ENCODE results near the gene RILPL2. TPM values are rescaled to one million over a fixed set of nuclear protein-coding genes. Genes with fewer than 3 reads are reported as not detected.

The RILPL2 gene
- total and polyA plus RNA-seq, 2 of the 13 experiments (the other 11 are each of a cell fraction or from before 2014, with no cell fraction given): 2.7 to 8.1 TPM

DNA sequence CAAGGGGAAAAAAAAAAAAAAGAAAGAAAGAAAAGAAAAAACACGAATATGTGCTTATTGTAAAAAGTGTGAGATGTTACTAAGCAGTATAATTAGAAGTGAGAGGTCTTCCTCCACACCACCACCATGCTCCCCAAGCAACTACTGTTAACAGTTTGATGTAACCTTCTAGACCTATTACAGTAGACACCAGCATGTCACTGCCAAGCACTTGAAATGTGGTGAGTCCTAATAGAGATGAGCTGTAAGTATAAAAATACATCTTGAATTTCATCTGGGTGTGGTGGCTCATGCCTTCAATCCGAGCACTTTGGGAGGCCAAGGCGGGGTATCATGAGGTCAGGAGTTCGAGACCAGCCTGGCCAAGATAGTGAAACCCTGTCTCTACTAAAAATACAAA lies 13.4 kb upstream of the RILPL2 start:
- Histone ChIP-seq H3K9ac (ENCODE audit: insufficient read depth, low read depth, low read length) (no peak overlapping the region), H3K79me2 (ENCODE audit: insufficient read depth, low read length) (no peaks in the 10 kb centered on the region), H3K36me3 (replicated peaks in 1 of 2; ENCODE audit: control insufficient read depth in 1 of 2, insufficient read depth in 2 of 2, low read length in 2 of 2) (no peaks in the 10 kb centered on the region), H4K20me1 (ENCODE audit: insufficient read depth, low read length) (no peaks in the 10 kb centered on the region), H3K4me1 (ENCODE audit: insufficient read depth, low read length) (peaks cover 66% of the 10 kb centered on the region), H3K27me3 (ENCODE audit: control insufficient read depth in 1 of 2, insufficient read depth in 2 of 2, low read length in 2 of 2) (no peaks in the 10 kb centered on the region), H3K4me3 (replicated peaks in 1 of 3; ENCODE audit: insufficient read depth in 1 of 3, low read depth in 2 of 3, low read length in 3 of 3) (no peak overlapping the region), H2AFZ (ENCODE audit: low read length) (no peak overlapping the region), H3K4me2 (ENCODE audit: low read depth, low read length) (no peak overlapping the region; the same call in 1 of the 2 replicates), H3K9me3 (ENCODE audit: low read length) (no peaks in the 10 kb centered on the region), H3K27ac (ENCODE audit: extremely low read length, insufficient read depth, low read length) (peak overlapping the region; percentile 76)
- BruUV-seq (replicated peaks): no TSS peak
- in situ Hi-C loops (cut with HindIII; ENCODE audit: extremely low pct_ligation_motif_present, low pct_unique_long_range_greater_than_20kb): no loop called here
- DNase-seq (ENCODE audit: low spot score): no peak
- no peak for FAIRE-seq
- 89% methylated on average over 4 of the region's 4 CpGs for WGBS (ENCODE audit: low lambda C conversion rate)
- intact Hi-C loops (cut with micrococcal nuclease; ENCODE audit: unreplicated experiment): no loop called here
- TF ChIP-seq, protein P1, sequence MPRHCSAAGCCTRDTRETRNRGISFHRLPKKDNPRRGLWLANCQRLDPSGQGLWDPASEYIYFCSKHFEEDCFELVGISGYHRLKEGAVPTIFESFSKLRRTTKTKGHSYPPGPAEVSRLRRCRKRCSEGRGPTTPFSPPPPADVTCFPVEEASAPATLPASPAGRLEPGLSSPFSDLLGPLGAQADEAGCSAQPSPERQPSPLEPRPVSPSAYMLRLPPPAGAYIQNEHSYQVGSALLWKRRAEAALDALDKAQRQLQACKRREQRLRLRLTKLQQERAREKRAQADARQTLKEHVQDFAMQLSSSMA (CRISPR knock-in tag; IDR thresholded peaks at IDR 0.05): no peak
- TF ChIP-seq CREB1 (IDR thresholded peaks at IDR 0.05) (no peak), CREB1 (CRISPR knock-in tag; IDR thresholded peaks at IDR 0.05) (0 out of 2 replicates have a peak, but pooled peaks have one; percentile 4)
- TF ChIP-seq, protein P2, sequence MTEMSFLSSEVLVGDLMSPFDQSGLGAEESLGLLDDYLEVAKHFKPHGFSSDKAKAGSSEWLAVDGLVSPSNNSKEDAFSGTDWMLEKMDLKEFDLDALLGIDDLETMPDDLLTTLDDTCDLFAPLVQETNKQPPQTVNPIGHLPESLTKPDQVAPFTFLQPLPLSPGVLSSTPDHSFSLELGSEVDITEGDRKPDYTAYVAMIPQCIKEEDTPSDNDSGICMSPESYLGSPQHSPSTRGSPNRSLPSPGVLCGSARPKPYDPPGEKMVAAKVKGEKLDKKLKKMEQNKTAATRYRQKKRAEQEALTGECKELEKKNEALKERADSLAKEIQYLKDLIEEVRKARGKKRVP (CRISPR knock-in tag; IDR thresholded peaks at IDR 0.05): 0 out of 4 replicates have a peak, but pooled peaks of 1 of the 2 experiments have one; percentile 44
- ATAC-seq: no peak
- CTCF ChIA-PET (ENCODE audit: low intra/inter-chr PET ratio, low total read pairs): no interaction called here
- POLR2A ChIA-PET: interaction anchor here (0.7 kb wide), 1 partner anchor 262 kb away, joined by 3 read pairs; no protein-coding TSS in a partner anchor

GRCh38 chr12:123449249-123449733 lies 12.8 kb upstream of the RILPL2 start:
- WGBS (ENCODE audit: low lambda C conversion rate): 38% methylated on average over 2 of the region's 2 CpGs
- peak overlapping the region in 2 of 3 experiments; percentile 38 to 39; a peak in 2 of 6 replicates for H3K4me3 ChIP-seq (replicated peaks in 1 of 3; ENCODE audit: insufficient read depth in 1 of 3, low read depth in 2 of 3, low read length in 3 of 3)
- no TSS peak for BruUV-seq (replicated peaks)
- peaks cover 72% of the 10 kb centered on the region for H3K4me1 ChIP-seq (ENCODE audit: insufficient read depth, low read length)
- FAIRE-seq: no peak
- POLR2A ChIA-PET: interaction anchor here (0.7 to 1.5 kb wide), 10 partner anchors 9 to 262 kb away, joined by 3 to 16 read pairs (median 4); partner anchors contain the start of genes KMT5A, RILPL1, SBNO1 and SNRNP35
- CTCF ChIA-PET (ENCODE audit: low intra/inter-chr PET ratio, low total read pairs): no interaction called here
- intact Hi-C loops (cut with micrococcal nuclease; ENCODE audit: unreplicated experiment): no loop called here
- no peaks in the 10 kb centered on the region for H4K20me1 ChIP-seq (ENCODE audit: insufficient read depth, low read length)
- peak overlapping the region; percentile 41 for H3K9ac ChIP-seq (ENCODE audit: insufficient read depth, low read depth, low read length)
- peak overlapping the region; percentile 87 for H2AFZ ChIP-seq (ENCODE audit: low read length)
- H3K27ac ChIP-seq (ENCODE audit: extremely low read length, insufficient read depth, low read length): peak overlapping the region; percentile 76
- in situ Hi-C loops (cut with HindIII; ENCODE audit: extremely low pct_ligation_motif_present, low pct_unique_long_range_greater_than_20kb): no loop called here
- H3K36me3 ChIP-seq (replicated peaks in 1 of 2; ENCODE audit: control insufficient read depth in 1 of 2, insufficient read depth in 2 of 2, low read length in 2 of 2): no peaks in the 10 kb centered on the region
- peak; percentile 71 for ATAC-seq
- peak overlapping the region; percentile 57 for H3K4me2 ChIP-seq (ENCODE audit: low read depth, low read length)
- DNase-seq (ENCODE audit: low spot score): peak; percentile 69
- no peaks in the 10 kb centered on the region for H3K79me2 ChIP-seq (ENCODE audit: insufficient read depth, low read length)
- no peaks in the 10 kb centered on the region for H3K27me3 ChIP-seq (ENCODE audit: control insufficient read depth in 1 of 2, insufficient read depth in 2 of 2, low read length in 2 of 2)
- H3K9me3 ChIP-seq (ENCODE audit: low read length): no peaks in the 10 kb centered on the region
- TF ChIP-seq ZMYM4 (CRISPR knock-in tag; IDR thresholded peaks at IDR 0.05) (no peak), ZNF235 (CRISPR knock-in tag; IDR thresholded peaks at IDR 0.05; ENCODE audit: borderline replicate concordance) (no peak), ZNF501 (CRISPR knock-in tag; IDR thresholded peaks at IDR 0.05) (peak; percentile 32; the same call in 1 of the 2 replicates), FOSL1 (CRISPR knock-in tag; IDR thresholded peaks at IDR 0.05; ENCODE audit: borderline replicate concordance) (peak; percentile 40; the same call in 1 of the 2 replicates), MEF2D (CRISPR knock-in tag; IDR thresholded peaks at IDR 0.05) (peak; percentile 38; the same call in 1 of the 2 replicates), ESRRA (CRISPR knock-in tag; IDR thresholded peaks at IDR 0.05; ENCODE audit: low read depth) (no peak), NFKB2 (CRISPR knock-in tag; IDR thresholded peaks at IDR 0.05; ENCODE audit: borderline replicate concordance) (no peak), MTF1 (CRISPR knock-in tag; IDR thresholded peaks at IDR 0.05) (no peak), CREB1 (IDR thresholded peaks at IDR 0.05) (no peak), CREB1 (CRISPR knock-in tag; IDR thresholded peaks at IDR 0.05) (peak; percentile 50), ZNF121 (CRISPR knock-in tag; IDR thresholded peaks at IDR 0.05) (peak; percentile 95), CHD4 (IDR thresholded peaks at IDR 0.05; ENCODE audit: borderline replicate concordance, low read length) (0 out of 2 replicates have a peak, but pooled peaks have one; percentile 42), ZNF33B (CRISPR knock-in tag; IDR thresholded peaks at IDR 0.05) (0 out of 2 replicates have a peak, but pooled peaks have one; percentile 57), POGZ (CRISPR knock-in tag; IDR thresholded peaks at IDR 0.05) (no peak), MAFK (conservative IDR thresholded peaks at IDR 0.05 in 1 of 2, IDR thresholded peaks at IDR 0.05 in 1 of 2; ENCODE audit: low read length in 2 of 2) (no peak), KLF9 (CRISPR knock-in tag; IDR thresholded peaks at IDR 0.05; ENCODE audit: low read depth) (no peak)

Data from HepG2 (cell line).